WTC11 (cell line): Measurements from ENCODE around the gene MAMLD1. TPM values are rescaled to one million over a fixed set of nuclear protein-coding genes. Genes with fewer than 3 reads are reported as not detected.

ENCODE experiments used
- ATAC-seq: fragments of 200-7000 bp; cut with Tn5 transposase; 2 replicates; pipeline ENCODE4 v1.10.0; 2021; ENCODE audit warnings: mild to moderate bottlenecking, moderate library complexity
- CTCF ChIA-PET: fragments of 300-600 bp; sonication (Branson Sonifier 250); formaldehyde crosslinking; loops from one replicate; lab custom pipeline; 2021; ENCODE audit warnings: antibody characterized with exemption; lab: Charles Lee
- POLR2A ChIA-PET: fragments of 350-600 bp; sonication (Branson Sonifier 250); formaldehyde crosslinking; loops from one replicate; lab custom pipeline; 2021; ENCODE audit warnings: antibody characterized with exemption; lab: Charles Lee
- DNase-seq: peaks from one replicate; pipeline ENCODE4 v3.0.0; 2021; ENCODE audit warnings: low spot score
- H3K27ac Mint-ChIP-seq: 2 replicates; pipeline ENCODE4 v1.8.0; 2021; ENCODE audit warnings: mixed read lengths
- H3K27me3 Mint-ChIP-seq: 2 replicates; pipeline ENCODE4 v1.8.0; 2021; ENCODE audit warnings: low read depth, mild to moderate bottlenecking, moderate library complexity, mixed read lengths
- H3K36me3 Mint-ChIP-seq: 2 replicates; pipeline ENCODE4 v1.8.0; 2021; ENCODE audit warnings: mixed read lengths
- H3K4me1 Mint-ChIP-seq: 2 replicates; pipeline ENCODE4 v1.8.0; 2022; ENCODE audit warnings: mixed read lengths
- H3K4me3 Mint-ChIP-seq: 2 replicates; pipeline ENCODE4 v1.8.0; 2021; ENCODE audit warnings: mild to moderate bottlenecking, moderate library complexity, mixed read lengths
- H3K9me3 Mint-ChIP-seq: 2 replicates; pipeline ENCODE4 v1.8.0; 2021; ENCODE audit warnings: mixed read lengths
- NR2C2 ChIP-seq: sonication (generic); formaldehyde crosslinking; IDR thresholded peaks from 2 replicates; pipeline ENCODE4 v1.8.0; 2022; ENCODE audit warnings: mild to moderate bottlenecking, missing genetic modification reagents
- TP53 ChIP-seq: sonication (generic); formaldehyde crosslinking; IDR thresholded peaks from 2 replicates; pipeline ENCODE4 v1.8.1; 2023; ENCODE audit warnings: mild to moderate bottlenecking, missing genetic modification reagents
- ZNF396 ChIP-seq: fragments of 250-450 bp; sonication (Bioruptor Pico); IDR thresholded peaks from 2 replicates; pipeline ENCODE4 v1.8.0; 2021; ENCODE audit warnings: mild to moderate bottlenecking, moderate library complexity, borderline replicate concordance
- total RNA-seq: library from RNA; stranded (reverse); gene quantifications from 3 replicates; pipeline ENCODE4 v1.2.3, GENCODE V29; 2021
- TF ChIP-seq, protein P1 (sequence below): sonication (generic); formaldehyde crosslinking; IDR thresholded peaks from 2 replicates; pipeline ENCODE4 v1.8.1; 2023; ENCODE audit warnings: mild to moderate bottlenecking, moderate library complexity, missing genetic modification reagents
- TF ChIP-seq, protein P2 (sequence below): sonication (generic); formaldehyde crosslinking; IDR thresholded peaks from 2 replicates; pipeline ENCODE4 v1.8.1; 2022; ENCODE audit warnings: missing genetic modification reagents, borderline replicate concordance
- TF ChIP-seq, protein P3 (sequence below): fragments of 250-450 bp; sonication (Bioruptor Pico); IDR thresholded peaks from 2 replicates; pipeline ENCODE4 v1.8.0; 2021; ENCODE audit warnings: mild to moderate bottlenecking
- TF ChIP-seq, protein P4 (sequence below): fragments of 250-450 bp; sonication (Bioruptor Pico); IDR thresholded peaks from 2 replicates; pipeline ENCODE4 v1.9.0; 2021; ENCODE audit warnings: mild to moderate bottlenecking, borderline replicate concordance
- TF ChIP-seq, protein P5 (sequence below): sonication (generic); formaldehyde crosslinking; IDR thresholded peaks from 2 replicates; pipeline ENCODE4 v1.8.0; 2022; ENCODE audit warnings: mild to moderate bottlenecking, missing genetic modification reagents
- TF ChIP-seq, protein P6 (sequence below): sonication (generic); formaldehyde crosslinking; IDR thresholded peaks from 2 replicates; pipeline ENCODE4 v1.8.0; 2023; ENCODE audit warnings: missing genetic modification reagents, mild to moderate bottlenecking, borderline replicate concordance
- TF ChIP-seq, protein P7 (sequence below): sonication (generic); formaldehyde crosslinking; IDR thresholded peaks from 2 replicates; pipeline ENCODE4 v1.8.1; 2023; ENCODE audit warnings: mild to moderate bottlenecking, missing genetic modification reagents

The MAMLD1 gene
- total RNA-seq, 1 experiment from 2014 or later: 0.35 TPM

DNA sequence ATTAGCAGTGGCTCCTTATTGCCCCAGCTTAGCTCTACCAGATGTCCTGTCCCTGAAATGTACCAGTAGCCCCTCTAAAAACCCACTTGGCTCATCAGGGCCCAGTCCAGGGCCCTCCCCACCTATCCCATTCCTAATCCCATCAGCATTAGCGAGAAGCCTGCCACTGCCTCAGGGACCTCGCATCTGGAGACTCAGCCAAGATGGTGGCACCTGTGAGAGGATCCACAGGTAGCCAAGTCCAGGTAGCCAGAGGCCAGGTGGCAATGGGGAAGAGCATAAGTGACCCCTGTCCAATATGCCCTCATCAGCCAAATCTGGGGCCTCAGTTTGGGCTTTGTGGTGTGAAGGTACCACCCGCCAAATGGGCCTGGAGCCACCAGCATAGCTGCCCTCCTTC lies 97.7 kb downstream of the MAMLD1 start (continued):
- TF ChIP-seq, protein P1, sequence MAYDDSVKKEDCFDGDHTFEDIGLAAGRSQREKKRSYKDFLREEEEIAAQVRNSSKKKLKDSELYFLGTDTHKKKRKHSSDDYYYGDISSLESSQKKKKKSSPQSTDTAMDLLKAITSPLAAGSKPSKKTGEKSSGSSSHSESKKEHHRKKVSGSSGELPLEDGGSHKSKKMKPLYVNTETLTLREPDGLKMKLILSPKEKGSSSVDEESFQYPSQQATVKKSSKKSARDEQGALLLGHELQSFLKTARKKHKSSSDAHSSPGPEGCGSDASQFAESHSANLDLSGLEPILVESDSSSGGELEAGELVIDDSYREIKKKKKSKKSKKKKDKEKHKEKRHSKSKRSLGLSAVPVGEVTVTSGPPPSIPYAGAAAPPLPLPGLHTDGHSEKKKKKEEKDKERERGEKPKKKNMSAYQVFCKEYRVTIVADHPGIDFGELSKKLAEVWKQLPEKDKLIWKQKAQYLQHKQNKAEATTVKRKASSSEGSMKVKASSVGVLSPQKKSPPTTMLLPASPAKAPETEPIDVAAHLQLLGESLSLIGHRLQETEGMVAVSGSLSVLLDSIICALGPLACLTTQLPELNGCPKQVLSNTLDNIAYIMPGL (CRISPR knock-in tag): no peak
- TF ChIP-seq, protein P2, sequence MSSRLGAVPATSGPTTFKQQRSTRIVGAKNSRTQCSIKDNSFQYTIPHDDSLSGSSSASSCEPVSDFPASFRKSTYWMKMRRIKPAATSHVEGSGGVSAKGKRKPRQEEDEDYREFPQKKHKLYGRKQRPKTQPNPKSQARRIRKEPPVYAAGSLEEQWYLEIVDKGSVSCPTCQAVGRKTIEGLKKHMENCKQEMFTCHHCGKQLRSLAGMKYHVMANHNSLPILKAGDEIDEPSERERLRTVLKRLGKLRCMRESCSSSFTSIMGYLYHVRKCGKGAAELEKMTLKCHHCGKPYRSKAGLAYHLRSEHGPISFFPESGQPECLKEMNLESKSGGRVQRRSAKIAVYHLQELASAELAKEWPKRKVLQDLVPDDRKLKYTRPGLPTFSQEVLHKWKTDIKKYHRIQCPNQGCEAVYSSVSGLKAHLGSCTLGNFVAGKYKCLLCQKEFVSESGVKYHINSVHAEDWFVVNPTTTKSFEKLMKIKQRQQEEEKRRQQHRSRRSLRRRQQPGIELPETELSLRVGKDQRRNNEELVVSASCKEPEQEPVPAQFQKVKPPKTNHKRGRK: no peak
- TF ChIP-seq, protein P3, sequence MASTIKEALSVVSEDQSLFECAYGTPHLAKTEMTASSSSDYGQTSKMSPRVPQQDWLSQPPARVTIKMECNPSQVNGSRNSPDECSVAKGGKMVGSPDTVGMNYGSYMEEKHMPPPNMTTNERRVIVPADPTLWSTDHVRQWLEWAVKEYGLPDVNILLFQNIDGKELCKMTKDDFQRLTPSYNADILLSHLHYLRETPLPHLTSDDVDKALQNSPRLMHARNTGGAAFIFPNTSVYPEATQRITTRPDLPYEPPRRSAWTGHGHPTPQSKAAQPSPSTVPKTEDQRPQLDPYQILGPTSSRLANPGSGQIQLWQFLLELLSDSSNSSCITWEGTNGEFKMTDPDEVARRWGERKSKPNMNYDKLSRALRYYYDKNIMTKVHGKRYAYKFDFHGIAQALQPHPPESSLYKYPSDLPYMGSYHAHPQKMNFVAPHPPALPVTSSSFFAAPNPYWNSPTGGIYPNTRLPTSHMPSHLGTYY (CRISPR knock-in tag): no peak
- TF ChIP-seq, protein P4, sequence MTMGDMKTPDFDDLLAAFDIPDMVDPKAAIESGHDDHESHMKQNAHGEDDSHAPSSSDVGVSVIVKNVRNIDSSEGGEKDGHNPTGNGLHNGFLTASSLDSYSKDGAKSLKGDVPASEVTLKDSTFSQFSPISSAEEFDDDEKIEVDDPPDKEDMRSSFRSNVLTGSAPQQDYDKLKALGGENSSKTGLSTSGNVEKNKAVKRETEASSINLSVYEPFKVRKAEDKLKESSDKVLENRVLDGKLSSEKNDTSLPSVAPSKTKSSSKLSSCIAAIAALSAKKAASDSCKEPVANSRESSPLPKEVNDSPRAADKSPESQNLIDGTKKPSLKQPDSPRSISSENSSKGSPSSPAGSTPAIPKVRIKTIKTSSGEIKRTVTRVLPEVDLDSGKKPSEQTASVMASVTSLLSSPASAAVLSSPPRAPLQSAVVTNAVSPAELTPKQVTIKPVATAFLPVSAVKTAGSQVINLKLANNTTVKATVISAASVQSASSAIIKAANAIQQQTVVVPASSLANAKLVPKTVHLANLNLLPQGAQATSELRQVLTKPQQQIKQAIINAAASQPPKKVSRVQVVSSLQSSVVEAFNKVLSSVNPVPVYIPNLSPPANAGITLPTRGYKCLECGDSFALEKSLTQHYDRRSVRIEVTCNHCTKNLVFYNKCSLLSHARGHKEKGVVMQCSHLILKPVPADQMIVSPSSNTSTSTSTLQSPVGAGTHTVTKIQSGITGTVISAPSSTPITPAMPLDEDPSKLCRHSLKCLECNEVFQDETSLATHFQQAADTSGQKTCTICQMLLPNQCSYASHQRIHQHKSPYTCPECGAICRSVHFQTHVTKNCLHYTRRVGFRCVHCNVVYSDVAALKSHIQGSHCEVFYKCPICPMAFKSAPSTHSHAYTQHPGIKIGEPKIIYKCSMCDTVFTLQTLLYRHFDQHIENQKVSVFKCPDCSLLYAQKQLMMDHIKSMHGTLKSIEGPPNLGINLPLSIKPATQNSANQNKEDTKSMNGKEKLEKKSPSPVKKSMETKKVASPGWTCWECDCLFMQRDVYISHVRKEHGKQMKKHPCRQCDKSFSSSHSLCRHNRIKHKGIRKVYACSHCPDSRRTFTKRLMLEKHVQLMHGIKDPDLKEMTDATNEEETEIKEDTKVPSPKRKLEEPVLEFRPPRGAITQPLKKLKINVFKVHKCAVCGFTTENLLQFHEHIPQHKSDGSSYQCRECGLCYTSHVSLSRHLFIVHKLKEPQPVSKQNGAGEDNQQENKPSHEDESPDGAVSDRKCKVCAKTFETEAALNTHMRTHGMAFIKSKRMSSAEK (CRISPR knock-in tag): no peak
- no peak for TF ChIP-seq NR2C2 (CRISPR knock-in tag)
- no peak for TF ChIP-seq ZNF396 (CRISPR knock-in tag)
- TF ChIP-seq, protein P5, sequence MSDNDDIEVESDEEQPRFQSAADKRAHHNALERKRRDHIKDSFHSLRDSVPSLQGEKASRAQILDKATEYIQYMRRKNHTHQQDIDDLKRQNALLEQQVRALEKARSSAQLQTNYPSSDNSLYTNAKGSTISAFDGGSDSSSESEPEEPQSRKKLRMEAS (CRISPR knock-in tag): no peak
- no peak for TF ChIP-seq TP53 (CRISPR knock-in tag)

DNA sequence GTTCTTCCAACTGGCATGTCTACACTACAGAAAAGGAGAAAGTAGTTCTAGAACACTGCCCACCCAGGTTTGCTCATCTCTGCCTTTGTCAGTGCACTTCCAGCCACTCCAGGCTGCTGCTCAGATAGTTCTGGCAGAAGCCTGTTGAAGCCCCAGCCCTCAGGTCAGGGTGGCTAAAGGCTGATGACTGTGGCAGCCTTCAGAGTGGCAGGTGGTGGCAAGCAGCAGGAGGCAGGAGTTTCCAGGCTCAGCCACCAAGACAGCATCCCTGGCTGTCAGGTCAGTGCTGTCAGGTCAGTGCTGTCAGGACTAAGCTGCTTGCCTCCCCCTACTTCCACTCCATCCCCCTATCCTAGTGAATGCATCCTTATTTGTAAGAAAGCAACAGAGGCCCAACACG lies 100.4 kb downstream of the MAMLD1 start:
- POLR2A ChIA-PET: no interaction called here
- Mint-ChIP-seq H3K4me3 (no peak overlapping the region), H3K27me3 (no peaks in the 10 kb centered on the region), H3K9me3 (no peaks in the 10 kb centered on the region), H3K36me3 (no peaks in the 10 kb centered on the region)
- no peak for ATAC-seq
- CTCF ChIA-PET: no interaction called here
- TF ChIP-seq, protein P4 (CRISPR knock-in tag): no peak
- TF ChIP-seq, protein P6, sequence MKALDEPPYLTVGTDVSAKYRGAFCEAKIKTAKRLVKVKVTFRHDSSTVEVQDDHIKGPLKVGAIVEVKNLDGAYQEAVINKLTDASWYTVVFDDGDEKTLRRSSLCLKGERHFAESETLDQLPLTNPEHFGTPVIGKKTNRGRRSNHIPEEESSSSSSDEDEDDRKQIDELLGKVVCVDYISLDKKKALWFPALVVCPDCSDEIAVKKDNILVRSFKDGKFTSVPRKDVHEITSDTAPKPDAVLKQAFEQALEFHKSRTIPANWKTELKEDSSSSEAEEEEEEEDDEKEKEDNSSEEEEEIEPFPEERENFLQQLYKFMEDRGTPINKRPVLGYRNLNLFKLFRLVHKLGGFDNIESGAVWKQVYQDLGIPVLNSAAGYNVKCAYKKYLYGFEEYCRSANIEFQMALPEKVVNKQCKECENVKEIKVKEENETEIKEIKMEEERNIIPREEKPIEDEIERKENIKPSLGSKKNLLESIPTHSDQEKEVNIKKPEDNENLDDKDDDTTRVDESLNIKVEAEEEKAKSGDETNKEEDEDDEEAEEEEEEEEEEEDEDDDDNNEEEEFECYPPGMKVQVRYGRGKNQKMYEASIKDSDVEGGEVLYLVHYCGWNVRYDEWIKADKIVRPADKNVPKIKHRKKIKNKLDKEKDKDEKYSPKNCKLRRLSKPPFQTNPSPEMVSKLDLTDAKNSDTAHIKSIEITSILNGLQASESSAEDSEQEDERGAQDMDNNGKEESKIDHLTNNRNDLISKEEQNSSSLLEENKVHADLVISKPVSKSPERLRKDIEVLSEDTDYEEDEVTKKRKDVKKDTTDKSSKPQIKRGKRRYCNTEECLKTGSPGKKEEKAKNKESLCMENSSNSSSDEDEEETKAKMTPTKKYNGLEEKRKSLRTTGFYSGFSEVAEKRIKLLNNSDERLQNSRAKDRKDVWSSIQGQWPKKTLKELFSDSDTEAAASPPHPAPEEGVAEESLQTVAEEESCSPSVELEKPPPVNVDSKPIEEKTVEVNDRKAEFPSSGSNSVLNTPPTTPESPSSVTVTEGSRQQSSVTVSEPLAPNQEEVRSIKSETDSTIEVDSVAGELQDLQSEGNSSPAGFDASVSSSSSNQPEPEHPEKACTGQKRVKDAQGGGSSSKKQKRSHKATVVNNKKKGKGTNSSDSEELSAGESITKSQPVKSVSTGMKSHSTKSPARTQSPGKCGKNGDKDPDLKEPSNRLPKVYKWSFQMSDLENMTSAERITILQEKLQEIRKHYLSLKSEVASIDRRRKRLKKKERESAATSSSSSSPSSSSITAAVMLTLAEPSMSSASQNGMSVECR (CRISPR knock-in tag): no peak
- TF ChIP-seq, protein P7, sequence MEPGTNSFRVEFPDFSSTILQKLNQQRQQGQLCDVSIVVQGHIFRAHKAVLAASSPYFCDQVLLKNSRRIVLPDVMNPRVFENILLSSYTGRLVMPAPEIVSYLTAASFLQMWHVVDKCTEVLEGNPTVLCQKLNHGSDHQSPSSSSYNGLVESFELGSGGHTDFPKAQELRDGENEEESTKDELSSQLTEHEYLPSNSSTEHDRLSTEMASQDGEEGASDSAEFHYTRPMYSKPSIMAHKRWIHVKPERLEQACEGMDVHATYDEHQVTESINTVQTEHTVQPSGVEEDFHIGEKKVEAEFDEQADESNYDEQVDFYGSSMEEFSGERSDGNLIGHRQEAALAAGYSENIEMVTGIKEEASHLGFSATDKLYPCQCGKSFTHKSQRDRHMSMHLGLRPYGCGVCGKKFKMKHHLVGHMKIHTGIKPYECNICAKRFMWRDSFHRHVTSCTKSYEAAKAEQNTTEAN: no peak
- TF ChIP-seq, all 79 proteins: peak for 0
- DNase-seq: no peak
- no peak overlapping the region for H3K27ac Mint-ChIP-seq
- no peaks in the 10 kb centered on the region for H3K4me1 Mint-ChIP-seq
